Measurements from ENCODE around the gene SELENBP1. TPM values are rescaled to one million over a fixed set of nuclear protein-coding genes. Genes with fewer than 3 reads are reported as not detected.
A peak's percentile ranks its signal among the peaks of the same experiment; 100 is the strongest.

SELENBP1 gene
- total and polyA plus RNA-seq, 9 of the 15 experiments (the other 6 are each of a cell fraction or from before 2014, with no cell fraction given) = 25.8 to 81.2 (median 47.1) TPM

DNA sequence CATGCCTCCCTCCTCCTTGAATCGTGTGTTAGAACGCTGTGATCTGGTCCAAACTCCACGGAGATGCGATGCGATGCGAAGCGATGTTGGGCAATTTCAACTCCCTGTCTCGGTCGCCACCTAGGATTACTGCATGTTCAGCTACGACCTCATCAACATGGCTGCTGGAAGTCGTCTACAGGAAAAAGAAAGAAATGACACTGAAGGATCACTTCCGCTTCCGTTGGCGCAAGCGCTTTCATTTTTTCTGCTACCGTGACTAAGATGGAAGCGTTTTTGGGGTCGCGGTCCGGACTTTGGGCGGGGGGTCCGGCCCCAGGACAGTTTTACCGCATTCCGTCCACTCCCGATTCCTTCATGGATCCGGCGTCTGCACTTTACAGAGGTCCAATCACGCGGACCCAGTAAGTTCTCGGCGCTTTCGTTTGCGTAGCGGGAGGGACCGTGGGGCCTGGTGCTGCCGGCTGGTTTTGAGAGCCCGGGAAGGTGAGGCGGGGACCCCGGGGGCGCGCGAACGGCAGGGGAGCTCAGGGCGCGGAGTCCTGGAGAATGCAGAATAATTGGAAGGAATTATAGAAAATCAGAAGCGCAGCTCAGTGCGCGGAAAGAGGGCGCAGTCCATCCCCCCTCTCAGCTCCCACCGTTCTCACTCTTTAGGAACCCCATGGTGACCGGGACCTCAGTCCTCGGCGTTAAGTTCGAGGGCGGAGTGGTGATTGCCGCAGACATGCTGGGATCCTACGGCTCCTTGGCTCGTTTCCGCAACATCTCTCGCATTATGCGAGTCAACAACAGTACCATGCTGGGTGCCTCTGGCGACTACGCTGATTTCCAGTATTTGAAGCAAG lies 27.0 kb upstream of the SELENBP1 start, which contains the start of gene PSMB4:
Gene PSMB4 (plus strand): TSS at position 250 of the 848 bp plus-strand sequence. CDS start 15 bp downstream, at position 265.
- peaks cover 0 to 3% of the 10 kb centered on the region in 2 experiments; a peak in 3 of 5 replicates for H3K4me1 ChIP-seq (replicated peaks in 1 of 2; ENCODE audit: control insufficient read depth in 2 of 2, insufficient read depth in 2 of 2, low read length in 2 of 2)
- peaks cover 42% of the 10 kb centered on the region; the same call in 2 of the 3 replicates for H3K36me3 ChIP-seq (ENCODE audit: control insufficient read depth, insufficient read depth, low read length)
- H3K9me1 ChIP-seq (ENCODE audit: control insufficient read depth, insufficient read depth, low read length) = no peaks in the 10 kb centered on the region
- H3K9me3 ChIP-seq (replicated peaks; ENCODE audit: control insufficient read depth, insufficient read depth, low read depth, low read length) = no peaks in the 10 kb centered on the region
- under 1% methylated on average over 60 of the region's 63 CpGs for WGBS (ENCODE audit: insufficient coverage, low coverage, missing lambda C conversion rate)
- in situ Hi-C loops (cut with MboI) (no loop called here), intact Hi-C loops (cut with micrococcal nuclease) (loop anchor here (2.0 kb wide), 2 partner anchors 53 to 99 kb away; partner anchors contain the start of gene RFX5)
- H3K27me3 ChIP-seq (ENCODE audit: control insufficient read depth in 2 of 2, insufficient read depth in 2 of 2, low read length in 2 of 2) = no peaks in the 10 kb centered on the region
- H3K27ac ChIP-seq (ENCODE audit: extremely low read depth, low read depth, low read length) = peak within 1 kb of the TSS; percentile 85
- H4K20me1 ChIP-seq (replicated peaks; ENCODE audit: control insufficient read depth, insufficient read depth, low read length) = 0 out of 2 replicates have a peak, but pooled peaks cover 3% of the 10 kb centered on the region
- ChIA-PET CTCF (ENCODE audit: low intra/inter-chr PET ratio) (interaction anchor here (1.0 to 1.2 kb wide), 3 partner anchors 50 to 99 kb away, joined by 3 to 6 read pairs (median 4); no protein-coding TSS in a partner anchor), POLR2A (interaction anchor here (0.6 to 3.6 kb wide), 20 partner anchors 8 to 210 kb away, joined by 3 to 15 read pairs (median 5); partner anchors contain the start of genes PI4KB and ZNF687)
- FAIRE-seq (peak; percentile 99), ATAC-seq (peak; percentile 92), DNase-seq (ENCODE audit: extremely low read depth in 1 of 4, low spot score in 3 of 4) (peak; percentile 81 to 94 (median 84))
- peak within 1 kb of the TSS; percentile 83 for H2AFZ ChIP-seq (ENCODE audit: low read depth, low read length)
- H3K9ac ChIP-seq (ENCODE audit: insufficient read depth in 1 of 2, low read depth in 2 of 2, low read length in 2 of 2) = peak within 1 kb of the TSS; percentile 90 to 99
- peaks cover 22% of the 10 kb centered on the region for H3K79me2 ChIP-seq (ENCODE audit: control insufficient read depth, insufficient read depth, low read length)
- H3K4me2 ChIP-seq (ENCODE audit: insufficient read depth, low read length) = peak within 1 kb of the TSS; percentile 97
- peak within 1 kb of the TSS; percentile 86 for H3K4me3 ChIP-seq
- TSS peak; percentile 86 for BruUV-seq (replicated peaks)
- TF ChIP-seq, protein P1, sequence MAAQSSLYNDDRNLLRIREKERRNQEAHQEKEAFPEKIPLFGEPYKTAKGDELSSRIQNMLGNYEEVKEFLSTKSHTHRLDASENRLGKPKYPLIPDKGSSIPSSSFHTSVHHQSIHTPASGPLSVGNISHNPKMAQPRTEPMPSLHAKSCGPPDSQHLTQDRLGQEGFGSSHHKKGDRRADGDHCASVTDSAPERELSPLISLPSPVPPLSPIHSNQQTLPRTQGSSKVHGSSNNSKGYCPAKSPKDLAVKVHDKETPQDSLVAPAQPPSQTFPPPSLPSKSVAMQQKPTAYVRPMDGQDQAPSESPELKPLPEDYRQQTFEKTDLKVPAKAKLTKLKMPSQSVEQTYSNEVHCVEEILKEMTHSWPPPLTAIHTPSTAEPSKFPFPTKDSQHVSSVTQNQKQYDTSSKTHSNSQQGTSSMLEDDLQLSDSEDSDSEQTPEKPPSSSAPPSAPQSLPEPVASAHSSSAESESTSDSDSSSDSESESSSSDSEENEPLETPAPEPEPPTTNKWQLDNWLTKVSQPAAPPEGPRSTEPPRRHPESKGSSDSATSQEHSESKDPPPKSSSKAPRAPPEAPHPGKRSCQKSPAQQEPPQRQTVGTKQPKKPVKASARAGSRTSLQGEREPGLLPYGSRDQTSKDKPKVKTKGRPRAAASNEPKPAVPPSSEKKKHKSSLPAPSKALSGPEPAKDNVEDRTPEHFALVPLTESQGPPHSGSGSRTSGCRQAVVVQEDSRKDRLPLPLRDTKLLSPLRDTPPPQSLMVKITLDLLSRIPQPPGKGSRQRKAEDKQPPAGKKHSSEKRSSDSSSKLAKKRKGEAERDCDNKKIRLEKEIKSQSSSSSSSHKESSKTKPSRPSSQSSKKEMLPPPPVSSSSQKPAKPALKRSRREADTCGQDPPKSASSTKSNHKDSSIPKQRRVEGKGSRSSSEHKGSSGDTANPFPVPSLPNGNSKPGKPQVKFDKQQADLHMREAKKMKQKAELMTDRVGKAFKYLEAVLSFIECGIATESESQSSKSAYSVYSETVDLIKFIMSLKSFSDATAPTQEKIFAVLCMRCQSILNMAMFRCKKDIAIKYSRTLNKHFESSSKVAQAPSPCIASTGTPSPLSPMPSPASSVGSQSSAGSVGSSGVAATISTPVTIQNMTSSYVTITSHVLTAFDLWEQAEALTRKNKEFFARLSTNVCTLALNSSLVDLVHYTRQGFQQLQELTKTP (IDR thresholded peaks at IDR 0.05; ENCODE audit: low read depth in 1 of 2, partially characterized antibody in 2 of 2) = no peak
- TF ChIP-seq ZZZ3 (IDR thresholded peaks at IDR 0.05) = no peak
- TF ChIP-seq ARNT (IDR thresholded peaks at IDR 0.05) = peak in 1 of 2 experiments; percentile 86; a peak in 2 of 4 replicates
- TF ChIP-seq POLR2AphosphoS5 (IDR thresholded peaks at IDR 0.05; ENCODE audit: control insufficient read depth, insufficient read depth, low read depth, low read length) = peak; percentile 96
- TF ChIP-seq LCOR (CRISPR knock-in tag; IDR thresholded peaks at IDR 0.05) = peak; percentile 68; the same call in 1 of the 2 replicates
- peak in 1 of 2 experiments; percentile 80; a peak in 2 of 4 replicates for TF ChIP-seq KDM4B (IDR thresholded peaks at IDR 0.05; ENCODE audit: borderline replicate concordance in 2 of 2, low read depth in 1 of 2)
- no peak for TF ChIP-seq ZNF347 (CRISPR knock-in tag; IDR thresholded peaks at IDR 0.05; ENCODE audit: low read depth)
- no peak for TF ChIP-seq NCOA6 (IDR thresholded peaks at IDR 0.05)
- TF ChIP-seq, protein P2, sequence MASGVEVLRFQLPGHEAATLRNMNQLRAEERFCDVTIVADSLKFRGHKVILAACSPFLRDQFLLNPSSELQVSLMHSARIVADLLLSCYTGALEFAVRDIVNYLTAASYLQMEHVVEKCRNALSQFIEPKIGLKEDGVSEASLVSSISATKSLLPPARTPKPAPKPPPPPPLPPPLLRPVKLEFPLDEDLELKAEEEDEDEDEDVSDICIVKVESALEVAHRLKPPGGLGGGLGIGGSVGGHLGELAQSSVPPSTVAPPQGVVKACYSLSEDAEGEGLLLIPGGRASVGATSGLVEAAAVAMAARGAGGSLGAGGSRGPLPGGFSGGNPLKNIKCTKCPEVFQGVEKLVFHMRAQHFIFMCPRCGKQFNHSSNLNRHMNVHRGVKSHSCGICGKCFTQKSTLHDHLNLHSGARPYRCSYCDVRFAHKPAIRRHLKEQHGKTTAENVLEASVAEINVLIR (CRISPR knock-in tag; IDR thresholded peaks at IDR 0.05) = peak; percentile 74
